GM18499 (cell line): Measurements from ENCODE around the gene CHST5.
"Not testable (repeated sequence)": the region's sequence is repeated elsewhere in the genome, so short reads cannot be mapped to it uniquely, and the experiment has no call there.

Source experiments
- ATAC-seq: cut with Tn5 transposase; IDR thresholded peaks from one replicate; pipeline ENCODE4 v1.9.1; 2021; ENCODE audit warnings: moderate number of reproducible peaks; ENCODE audit not compliant: insufficient read depth, unreplicated experiment

Gene CHST5

DNA sequence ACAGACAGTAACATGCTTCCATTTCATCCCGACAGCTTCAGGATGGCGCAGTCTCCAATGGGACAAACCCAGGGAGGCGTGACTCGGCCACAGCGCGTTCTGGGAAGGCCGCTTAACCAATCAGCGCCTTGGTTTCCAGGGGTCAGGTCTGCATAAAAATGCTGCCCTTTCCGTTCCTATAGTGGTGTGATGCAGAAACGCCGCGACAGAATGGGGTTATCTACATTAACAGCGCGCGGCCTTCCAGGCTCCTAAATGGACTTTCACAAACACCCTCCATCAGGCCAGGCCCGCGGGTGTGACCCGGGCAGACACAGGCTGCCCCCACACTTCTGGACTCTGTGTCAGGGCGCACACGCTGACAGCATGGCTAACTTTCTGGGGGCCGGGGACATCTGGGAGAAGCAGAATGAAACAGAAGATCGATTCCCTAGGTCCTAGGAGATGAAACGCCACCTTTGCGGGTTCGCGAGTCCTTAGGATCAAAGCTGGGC lies 19.4 kb upstream of the CHST5 start:
- ATAC-seq = no peak

DNA sequence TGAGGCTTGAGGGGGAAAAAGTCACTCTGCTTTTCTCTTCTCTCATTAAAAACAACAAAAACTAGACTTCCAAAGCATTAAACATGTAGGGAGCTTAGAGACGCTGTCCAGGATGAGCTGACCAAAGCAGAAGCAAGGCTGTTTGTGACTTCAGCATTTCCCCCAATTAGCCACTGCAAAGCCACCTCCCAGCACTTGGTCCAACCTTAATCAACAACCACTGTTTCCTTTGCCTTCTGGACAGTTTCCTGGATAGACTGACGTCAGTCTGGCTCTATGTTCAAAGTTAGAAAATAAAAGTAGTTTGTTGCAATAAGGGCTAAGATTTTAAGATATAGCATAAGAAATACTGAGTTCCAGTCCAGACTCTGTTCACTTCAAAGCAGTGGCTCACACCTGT lies 17.0 kb upstream of the CHST5 start:
- ATAC-seq = no peak

DNA sequence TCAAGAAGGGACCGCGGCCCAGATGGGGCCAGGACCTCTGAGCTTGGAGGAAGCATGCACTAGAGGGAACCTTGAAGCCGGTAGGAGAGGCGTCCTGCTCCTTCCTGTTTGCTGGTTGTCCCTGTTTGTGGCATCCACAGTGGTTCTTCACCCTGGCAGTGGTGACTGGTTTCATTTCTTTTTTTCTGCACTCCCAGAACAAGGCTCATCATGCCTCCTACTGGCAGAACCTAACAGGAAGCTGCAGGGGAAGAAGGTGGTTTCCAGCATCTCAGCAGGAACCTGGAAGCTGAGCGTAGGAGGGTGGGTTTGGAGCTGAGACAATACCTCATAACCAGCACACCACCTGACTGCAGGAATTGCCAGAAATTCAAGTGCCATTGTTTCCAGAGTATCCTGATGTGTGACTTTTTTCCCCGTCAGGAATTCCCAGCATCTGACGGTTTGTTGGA lies 14.3 kb upstream of the CHST5 start:
- peak; percentile 50 for ATAC-seq

DNA sequence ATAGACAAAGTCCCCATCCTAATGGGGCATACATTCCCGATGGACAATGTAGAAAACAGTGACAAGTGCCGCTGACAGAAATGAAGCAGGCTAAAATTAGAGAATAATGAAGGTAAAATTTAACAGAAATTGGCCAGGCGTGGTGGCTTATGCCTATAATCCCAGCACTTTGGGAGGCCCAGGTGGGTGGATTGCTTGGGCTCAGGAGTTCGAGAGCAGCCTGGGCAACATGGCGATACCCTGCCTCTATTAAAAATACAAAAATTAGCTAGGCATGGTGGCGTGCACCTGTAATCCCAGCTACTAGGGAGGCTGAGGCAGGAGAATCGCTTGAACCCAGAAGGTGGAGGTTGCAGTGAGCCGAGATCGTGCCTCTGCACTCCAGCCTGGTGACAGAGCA lies 12.5 kb upstream of the CHST5 start:
- ATAC-seq = not testable (repeated sequence)

DNA sequence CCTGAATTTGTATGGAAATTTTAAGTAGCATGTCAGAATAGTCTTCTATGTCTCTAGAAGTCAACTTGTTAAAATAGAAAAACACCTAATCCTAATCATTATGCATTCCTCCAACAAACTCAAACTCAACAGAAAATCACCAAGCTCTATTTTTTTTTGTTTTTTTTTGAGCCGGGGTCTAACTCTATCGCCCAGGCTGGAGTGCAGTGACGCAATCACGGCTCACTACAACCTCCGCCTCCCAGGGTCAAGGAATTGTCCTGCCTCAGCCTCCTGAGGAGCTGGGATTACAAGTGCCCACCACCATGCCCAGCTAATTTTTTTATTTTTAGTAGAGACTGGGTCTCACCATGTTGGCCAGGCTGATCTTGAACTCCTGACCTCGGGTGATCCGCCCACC lies 10.4 kb upstream of the CHST5 start:
- no peak for ATAC-seq

DNA sequence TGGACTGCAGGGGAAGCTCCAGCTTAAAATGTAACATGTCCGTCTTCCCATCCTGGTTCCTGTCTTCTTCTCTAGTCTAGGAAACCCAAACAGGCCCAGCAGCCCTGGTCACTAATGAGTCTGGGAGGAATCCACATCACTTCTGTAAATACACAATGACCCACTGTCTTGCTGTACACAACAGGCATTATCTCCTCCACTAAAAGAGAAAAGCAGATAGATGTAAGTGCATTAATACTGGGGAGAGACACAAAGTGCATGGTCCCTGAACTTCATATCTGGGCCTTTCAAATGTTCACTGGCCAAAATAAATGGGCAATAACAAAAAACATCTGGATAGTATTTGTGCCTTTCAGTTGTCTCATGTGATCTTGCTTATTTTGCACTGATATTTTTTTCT lies 10.0 kb upstream of the CHST5 start:
- ATAC-seq = not testable (repeated sequence)

DNA sequence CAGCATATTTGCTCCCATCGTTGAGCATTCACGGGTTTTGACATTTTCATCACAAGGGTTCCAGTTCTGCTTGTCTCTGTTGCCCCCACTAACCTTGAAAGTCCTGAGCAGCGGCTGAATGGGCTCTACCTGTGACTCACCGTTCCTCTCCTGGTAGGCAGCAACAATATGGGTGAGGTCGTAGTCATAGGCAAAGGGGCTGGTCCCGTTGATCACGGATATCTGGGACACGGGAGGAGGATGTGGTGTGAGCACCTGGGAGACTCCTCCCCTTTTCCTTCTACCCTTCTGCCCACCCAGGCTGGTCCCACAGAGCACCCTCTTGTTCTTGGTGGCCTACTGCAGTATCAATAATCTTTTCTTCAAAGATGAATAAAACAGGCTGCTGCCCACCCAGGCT lies 6.6 kb upstream of the CHST5 start:
- not testable (repeated sequence) for ATAC-seq

DNA sequence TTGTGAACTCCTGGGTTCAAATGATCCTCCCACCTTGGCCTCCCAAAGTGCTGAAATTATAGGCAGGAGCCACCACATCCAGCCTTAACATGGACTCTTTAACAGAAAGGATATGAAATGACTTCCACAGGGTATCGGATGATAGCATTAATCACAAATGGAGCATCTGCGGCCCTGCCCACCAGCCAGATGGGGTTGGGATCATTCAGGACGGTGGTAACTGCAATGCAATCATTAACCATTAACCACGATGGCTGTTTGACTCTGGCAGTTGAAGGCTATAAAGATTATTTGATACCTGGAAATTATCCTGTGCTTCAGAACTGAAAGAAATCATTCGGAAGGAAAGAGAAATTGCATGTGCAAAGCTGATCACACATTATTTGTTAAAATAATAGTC lies 5.3 kb upstream of the CHST5 start:
- no peak for ATAC-seq

DNA sequence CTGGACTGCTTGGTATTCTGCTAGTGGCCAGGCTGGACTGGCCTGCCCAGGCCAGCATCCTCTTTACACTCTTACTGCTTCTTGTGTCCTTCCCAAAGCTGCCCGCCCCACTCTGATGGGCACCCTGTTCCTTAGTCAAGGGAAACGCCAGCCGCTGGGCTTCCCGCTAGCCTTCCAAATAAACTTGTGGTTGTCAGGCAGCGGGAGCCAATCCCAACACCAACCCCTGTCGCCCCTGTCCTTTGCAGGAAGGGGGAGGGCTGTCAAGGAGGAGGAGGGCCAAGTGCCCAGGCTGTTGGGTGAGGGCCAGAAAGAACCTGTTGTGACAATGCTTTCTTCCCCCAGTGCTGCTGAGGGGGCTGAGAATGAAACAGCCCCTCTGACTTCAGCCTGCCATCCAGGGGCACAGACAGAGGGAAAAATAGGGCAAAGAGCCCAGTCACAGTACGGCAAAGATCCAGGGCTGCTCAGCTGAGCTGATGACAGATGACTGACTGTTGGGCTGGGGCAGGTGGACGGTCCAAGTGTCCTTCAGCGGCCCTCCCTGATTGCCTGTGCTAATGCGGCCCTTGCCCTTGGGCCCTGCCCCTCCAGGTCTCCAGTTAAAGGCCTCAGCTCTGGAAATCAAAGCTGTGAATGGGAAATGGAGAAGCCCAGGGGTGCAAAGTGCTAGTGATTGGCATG lies 3.1 kb upstream of the CHST5 start:
- ATAC-seq = not testable (repeated sequence)

DNA sequence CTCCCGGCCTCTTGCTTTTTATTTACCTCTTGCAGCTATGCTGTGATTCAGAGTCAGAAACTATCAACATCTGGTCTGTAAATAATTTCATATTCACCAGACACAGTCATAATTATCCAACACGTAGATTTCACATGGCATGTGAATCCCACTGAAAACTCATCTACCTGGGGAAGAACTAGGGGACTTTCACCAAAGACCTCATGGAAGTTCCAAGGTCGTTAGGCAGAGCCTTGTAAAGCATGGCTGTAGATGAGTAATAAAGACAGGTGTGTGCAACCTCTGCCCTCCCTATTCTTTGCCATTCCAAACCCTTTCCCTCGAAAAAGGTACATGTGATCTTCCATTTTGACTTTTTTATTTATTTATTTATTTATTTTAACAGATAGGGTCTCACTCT lies 1.9 kb upstream of the CHST5 start:
- ATAC-seq = no peak

DNA sequence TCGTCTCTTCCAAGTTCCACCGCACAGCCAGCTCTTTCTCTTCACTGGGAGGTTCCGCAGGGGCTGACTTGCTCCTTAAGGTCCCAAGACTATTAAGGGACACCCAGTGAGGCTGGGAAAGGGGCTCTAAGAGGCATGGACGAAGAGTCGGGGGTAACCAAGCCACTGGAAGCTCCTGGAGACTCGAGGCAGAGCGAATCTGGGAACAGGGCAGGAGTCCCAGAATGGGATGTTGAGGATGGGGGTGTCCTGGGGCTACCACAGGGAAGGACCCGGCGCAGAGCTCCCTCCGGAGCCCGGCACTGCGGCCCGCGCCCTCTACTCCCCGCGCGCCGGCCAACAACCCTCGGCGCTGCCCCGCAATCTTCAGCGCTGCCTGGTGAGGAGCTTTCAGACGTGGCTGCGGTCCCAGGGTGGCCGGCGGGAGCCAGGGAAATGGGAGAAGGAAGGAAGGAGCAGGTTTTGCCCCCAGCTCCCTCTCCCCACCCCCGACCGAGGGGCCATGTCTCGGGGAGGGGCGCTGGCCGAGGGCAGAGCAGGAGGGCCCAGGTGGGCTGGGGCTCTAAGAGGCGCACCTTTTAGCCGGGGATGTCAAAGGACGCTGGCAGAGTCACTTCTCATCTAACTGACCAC lies 581 bp downstream of the CHST5 start:
- ATAC-seq = no peak

DNA sequence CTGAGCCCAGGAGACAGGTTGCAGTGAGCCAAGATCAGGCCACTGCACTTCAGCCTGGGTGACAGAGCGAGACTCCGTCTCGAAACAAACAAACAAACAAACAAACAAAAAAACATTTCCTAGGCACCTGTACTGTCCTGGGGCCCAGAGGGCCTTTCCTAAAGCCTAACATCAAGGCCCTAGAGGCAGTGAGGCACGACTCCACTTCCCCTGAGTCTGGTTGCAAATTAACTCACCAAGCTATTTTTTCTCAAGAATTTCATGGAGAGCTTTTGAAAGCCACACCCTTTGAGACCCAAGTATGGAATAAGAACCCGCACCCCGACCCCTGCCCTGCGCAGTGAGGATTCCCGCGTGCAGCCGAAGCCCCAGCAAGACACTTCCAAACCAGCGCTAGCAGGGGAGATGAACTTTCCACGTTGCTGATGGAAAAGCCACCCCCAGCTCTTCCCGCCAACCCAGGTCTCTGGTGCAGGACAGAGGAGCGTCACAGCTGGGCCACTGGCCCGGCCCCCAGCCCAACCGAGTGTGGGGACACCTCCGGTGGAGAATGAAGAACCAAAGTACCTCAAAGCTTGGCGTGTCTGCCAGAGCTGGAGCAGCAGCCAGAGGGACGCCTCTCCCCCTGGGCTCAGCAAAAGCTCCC lies 1.2 kb downstream of the CHST5 start:
- no peak for ATAC-seq

DNA sequence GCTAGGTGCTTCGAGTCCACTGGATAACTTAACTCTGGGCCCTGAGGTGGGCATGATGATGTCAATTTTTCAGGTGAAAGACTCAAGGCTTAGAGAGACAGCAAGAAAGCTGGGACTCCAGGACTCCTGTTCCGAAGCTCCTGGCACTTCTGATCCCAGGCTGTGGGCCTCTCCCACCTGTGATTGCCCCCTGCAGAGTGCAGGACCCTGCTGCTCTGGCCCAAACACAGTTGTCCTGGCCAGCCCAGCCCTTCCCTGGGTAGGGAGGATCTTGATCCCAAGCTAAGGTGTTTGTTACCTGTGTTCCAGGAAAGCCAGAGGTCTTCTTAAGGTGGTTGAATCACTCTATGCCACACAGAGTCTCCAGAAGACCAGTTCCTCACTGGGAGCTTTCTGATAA lies 3.1 kb downstream of the CHST5 start:
- no peak for ATAC-seq

DNA sequence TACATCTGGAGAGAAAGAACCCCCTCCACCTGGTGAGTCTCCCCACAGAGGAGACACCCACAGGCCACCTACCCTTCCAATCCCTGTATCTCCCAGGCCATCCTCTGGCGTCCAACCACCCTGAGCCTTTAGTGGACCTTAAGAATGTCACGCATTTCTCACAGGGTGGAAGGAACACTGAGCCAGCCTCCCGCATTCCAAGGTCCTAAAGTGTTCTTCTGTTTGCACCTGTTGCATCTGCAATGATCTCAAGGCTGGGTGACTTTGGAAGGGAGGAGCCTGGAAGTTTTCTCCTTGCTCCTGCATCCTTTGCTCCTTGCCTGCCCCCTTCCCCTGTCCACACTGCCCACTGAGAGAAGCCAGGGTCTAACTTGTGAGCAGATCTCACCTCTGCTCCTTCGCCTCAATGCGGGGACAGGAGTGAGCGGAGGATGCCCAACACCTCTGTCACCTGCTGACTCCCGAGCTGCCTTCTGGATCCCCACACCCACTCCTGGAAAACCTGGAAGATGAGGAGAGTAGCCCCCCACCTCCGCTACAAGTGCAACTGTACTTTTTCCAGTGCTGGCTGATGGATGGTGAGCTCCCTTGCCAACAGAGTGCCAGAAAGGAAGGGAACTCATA lies 3.7 kb downstream of the CHST5 start:
- no peak for ATAC-seq

DNA sequence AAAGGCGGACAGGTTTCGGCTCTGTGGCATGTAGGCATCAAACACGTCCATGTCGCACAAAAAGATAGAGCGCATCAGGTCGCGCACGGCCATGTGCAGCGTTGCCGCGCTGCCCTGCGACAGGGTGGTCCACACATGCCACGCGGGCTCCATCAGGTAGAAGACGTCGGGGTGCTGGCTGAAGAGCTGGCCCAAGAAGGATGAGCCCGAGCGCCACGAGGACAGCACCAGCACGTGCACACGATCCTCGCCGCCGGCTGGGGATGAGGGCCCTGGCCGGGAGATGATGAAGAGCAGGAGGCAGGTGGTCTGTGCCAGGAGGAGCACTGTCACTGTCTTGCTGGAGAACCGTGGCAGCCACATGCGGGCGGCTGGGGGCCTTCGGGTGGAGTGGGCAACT lies 5.9 kb downstream of the CHST5 start:
- no peak for ATAC-seq

DNA sequence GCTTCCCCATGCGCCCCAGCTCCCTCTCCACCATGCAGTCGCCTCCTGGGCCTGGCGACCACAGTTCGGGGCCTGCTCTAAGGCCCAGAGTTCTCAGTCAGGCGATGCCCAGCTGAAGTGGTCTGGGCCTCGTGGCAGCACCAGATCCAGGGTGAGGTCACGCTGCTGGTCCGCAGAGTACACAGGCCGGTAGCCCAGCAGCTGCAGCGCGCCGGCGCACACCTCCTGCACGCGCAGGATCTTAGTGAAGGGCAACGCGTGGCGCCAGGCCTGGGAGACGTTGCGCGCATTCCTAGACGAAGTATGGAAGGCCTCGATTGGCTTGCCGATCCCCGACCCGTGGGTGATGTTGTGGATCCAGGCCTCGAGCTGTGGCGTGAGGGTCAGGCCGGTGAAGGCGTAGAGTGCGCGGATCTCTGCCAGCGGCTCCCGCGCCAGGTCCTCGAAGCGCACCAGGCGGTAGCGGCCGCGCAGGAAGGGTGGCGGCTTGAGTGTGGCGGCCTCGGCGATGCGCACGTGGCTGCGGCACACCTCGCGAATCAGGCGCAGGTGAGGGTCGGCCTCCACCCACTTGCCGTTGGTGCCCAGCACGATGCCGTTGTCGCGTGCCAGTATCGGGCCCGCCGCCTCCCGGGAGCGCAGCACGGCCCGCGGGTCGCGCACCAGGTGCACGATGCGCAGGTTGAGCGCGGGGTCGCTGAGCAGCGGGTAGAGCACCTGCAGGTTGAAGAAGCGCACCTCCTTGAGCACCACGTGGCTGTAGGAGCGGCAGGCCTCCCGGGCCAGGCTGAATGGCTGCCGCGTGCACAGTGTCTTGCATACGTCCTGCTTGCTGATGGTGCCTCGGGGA lies 6.6 kb downstream of the CHST5 start:
- ATAC-seq = no peak

DNA sequence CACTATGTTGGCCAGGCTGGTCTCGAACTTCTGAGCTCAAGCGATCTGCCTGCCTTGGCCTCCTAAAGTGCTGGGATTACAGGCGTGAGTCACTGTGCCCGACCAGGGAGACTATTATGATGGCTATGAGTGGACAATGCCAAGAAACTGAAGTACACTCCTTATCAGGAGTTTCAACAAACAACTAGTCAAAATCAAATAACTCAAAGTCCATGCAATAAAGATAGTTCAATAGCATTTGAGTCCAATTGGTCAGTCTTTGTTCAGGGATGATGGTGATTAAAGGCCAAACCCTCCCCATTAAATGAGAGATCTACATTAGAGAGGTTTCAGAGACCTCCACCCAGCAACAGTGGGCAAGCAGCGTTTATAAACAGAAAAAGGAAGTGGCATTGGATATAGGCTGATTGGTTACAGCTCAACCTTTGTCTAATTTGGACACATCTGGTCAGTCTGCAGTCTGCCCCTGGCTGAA lies 8.0 kb downstream of the CHST5 start:
- no peak for ATAC-seq

DNA sequence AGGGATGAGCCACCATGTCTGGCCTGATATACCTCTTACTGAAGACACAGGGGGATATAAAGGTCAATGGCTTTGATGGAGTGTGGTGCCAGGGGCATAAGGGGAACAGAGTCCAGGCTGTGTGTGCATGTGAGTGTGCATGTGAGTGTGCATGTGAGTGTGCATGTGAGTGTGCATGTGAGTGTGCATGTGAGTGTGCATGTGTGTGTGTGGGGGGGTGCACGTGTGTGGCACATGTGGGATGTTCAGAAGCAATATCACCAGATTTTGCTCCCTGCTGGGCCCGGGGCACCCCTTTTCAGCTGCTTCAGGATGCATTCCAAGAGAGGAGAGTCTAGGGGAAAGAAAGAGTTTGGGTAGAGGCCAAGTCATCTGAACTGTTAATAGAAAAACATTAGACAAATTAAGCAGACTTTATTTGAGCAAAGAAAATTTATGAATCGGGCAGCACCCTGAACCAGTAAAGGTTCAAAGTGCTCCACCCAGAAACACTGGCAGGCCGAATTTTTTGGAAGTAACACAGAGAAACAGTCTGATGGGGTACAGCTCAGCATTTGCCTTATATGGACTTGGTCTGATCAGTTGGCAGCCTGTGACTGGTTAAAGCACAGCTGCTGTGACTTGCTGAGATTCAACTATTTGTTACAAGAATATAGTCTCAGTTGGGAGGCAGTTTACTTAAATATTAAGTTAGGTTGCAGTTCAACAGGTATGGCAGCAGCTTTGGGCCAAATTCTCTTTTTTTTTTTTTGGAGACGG lies 9.7 kb downstream of the CHST5 start:
- ATAC-seq = no peak

DNA sequence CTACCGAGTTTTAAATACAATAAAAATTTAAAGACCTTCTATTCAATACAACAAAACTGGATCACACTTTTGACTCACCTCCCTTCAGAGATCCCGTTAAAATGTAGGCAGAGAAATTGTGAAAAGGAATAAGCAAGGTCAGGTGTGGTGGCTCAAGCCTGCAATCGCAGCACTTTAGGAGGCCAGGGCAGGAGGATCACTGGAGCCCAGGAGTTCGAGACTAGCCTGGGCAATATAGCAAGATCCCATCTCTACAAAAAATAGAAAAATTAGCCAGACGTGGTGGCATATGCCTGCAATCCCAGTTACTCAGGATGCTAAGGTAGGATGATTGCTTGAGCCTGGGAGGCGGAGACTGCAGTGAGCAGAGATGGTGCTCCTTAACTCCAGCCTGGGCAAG lies 16.7 kb downstream of the CHST5 start:
- ATAC-seq = no peak
